ENCODE results near the gene SORBS2.

SORBS2 gene

GRCh38 chr4:185567381-185568376 lies 244.3 kb downstream of the SORBS2 start:
- TF ChIP-seq, protein P1, sequence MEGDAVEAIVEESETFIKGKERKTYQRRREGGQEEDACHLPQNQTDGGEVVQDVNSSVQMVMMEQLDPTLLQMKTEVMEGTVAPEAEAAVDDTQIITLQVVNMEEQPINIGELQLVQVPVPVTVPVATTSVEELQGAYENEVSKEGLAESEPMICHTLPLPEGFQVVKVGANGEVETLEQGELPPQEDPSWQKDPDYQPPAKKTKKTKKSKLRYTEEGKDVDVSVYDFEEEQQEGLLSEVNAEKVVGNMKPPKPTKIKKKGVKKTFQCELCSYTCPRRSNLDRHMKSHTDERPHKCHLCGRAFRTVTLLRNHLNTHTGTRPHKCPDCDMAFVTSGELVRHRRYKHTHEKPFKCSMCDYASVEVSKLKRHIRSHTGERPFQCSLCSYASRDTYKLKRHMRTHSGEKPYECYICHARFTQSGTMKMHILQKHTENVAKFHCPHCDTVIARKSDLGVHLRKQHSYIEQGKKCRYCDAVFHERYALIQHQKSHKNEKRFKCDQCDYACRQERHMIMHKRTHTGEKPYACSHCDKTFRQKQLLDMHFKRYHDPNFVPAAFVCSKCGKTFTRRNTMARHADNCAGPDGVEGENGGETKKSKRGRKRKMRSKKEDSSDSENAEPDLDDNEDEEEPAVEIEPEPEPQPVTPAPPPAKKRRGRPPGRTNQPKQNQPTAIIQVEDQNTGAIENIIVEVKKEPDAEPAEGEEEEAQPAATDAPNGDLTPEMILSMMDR (IDR thresholded peaks at IDR 0.05; ENCODE audit: low read depth, low read length, missing control alignments) = no peak
- no peak for DNase-seq (ENCODE audit: low read depth)
- no peak overlapping the region for H3K4me3 ChIP-seq (ENCODE audit: low read depth, low read length)

- no peak for DNase-seq (ENCODE audit: low read depth)
- H3K4me3 ChIP-seq (ENCODE audit: low read depth, low read length) = no peak overlapping the region
- TF ChIP-seq, protein P1 (IDR thresholded peaks at IDR 0.05; ENCODE audit: low read depth, low read length, missing control alignments) = no peak
Measured at GRCh38 chr4:185566972-185567371, 245.0 kb downstream of the SORBS2 start.

DNA sequence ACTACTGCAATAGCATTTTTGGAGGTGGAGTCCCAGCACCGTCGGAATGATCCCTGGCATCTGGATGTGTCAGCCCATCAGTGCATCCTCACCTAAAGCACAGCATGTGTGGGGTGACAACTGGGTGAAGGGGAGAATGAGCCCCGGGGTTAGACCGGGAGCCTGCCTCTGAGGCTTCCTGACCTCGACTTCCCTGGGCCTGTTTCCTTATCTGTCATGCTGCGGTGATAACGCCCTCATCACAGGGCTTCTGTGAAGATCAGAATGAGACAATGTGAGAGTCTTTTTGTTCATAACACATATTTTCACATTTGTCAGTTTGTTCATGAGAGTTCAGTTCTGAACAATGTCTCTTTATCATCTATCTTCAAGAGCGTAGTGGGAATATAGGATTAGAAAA lies 245.6 kb downstream of the SORBS2 start:
- TF ChIP-seq, protein P1 (IDR thresholded peaks at IDR 0.05; ENCODE audit: low read depth, low read length, missing control alignments) = no peak
- DNase-seq (ENCODE audit: low read depth) = no peak
- H3K4me3 ChIP-seq (ENCODE audit: low read depth, low read length) = no peak overlapping the region

GRCh38 chr4:185565696-185566095 lies 246.3 kb downstream of the SORBS2 start:
- TF ChIP-seq, protein P1 (IDR thresholded peaks at IDR 0.05; ENCODE audit: low read depth, low read length, missing control alignments) = no peak
- no peak overlapping the region for H3K4me3 ChIP-seq (ENCODE audit: low read depth, low read length)
- DNase-seq (ENCODE audit: low read depth) = no peak

- DNase-seq (ENCODE audit: low read depth) = no peak
- TF ChIP-seq, protein P1 (IDR thresholded peaks at IDR 0.05; ENCODE audit: low read depth, low read length, missing control alignments) = no peak
Measured at GRCh38 chr4:185564349-185564748, 247.6 kb downstream of the SORBS2 start.

GRCh38 chr4:185562531-185562930 lies 249.5 kb downstream of the SORBS2 start:
- no peak overlapping the region for H3K4me3 ChIP-seq (ENCODE audit: low read depth, low read length)
- TF ChIP-seq, protein P1 (IDR thresholded peaks at IDR 0.05; ENCODE audit: low read depth, low read length, missing control alignments) = no peak
- DNase-seq (ENCODE audit: low read depth) = no peak

More at GRCh38 chr4:185564349-185564748, 247.6 kb downstream of the SORBS2 start:
- no peak overlapping the region for H3K4me3 ChIP-seq (ENCODE audit: low read depth, low read length)
